ENCODE measurements around the gene LTBP2.

DNA sequence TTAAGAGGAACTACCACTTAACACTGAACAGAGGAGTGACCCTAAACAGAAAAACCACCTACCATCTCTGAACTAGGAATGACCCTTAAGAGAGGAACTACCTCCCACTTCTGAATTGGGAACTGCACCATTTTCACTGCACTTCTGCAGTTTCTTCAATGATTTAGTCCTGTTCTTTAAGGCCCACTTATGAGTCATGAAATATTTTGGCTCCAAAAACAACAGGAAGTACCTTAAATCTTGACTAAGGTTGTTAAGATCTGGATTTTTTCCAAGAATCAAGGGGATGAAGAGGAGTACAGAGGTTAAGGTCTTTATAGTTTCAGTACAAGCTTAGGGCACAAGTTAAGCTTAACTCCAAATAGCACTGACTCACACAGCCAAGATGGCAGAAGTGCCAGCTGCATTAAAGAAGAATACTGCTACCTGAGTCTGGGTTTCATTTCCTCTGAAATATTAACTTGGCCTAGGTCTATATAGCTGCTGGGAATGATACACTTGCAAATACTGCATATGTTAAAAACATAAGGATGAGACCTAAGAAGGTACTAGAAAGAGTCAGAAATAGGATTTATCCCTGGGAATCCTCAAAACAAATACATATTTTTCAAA lies 123.1 kb downstream of the LTBP2 start:
- TF ChIP-seq, protein P1, sequence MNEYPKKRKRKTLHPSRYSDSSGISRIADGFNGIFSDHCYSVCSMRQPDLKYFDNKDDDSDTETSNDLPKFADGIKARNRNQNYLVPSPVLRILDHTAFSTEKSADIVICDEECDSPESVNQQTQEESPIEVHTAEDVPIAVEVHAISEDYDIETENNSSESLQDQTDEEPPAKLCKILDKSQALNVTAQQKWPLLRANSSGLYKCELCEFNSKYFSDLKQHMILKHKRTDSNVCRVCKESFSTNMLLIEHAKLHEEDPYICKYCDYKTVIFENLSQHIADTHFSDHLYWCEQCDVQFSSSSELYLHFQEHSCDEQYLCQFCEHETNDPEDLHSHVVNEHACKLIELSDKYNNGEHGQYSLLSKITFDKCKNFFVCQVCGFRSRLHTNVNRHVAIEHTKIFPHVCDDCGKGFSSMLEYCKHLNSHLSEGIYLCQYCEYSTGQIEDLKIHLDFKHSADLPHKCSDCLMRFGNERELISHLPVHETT (CRISPR knock-in tag; conservative IDR thresholded peaks at IDR 0.05): no peak
- TF ChIP-seq ZNF232 (CRISPR knock-in tag; IDR thresholded peaks at IDR 0.05; ENCODE audit: borderline replicate concordance) (no peak), SMAD3 (CRISPR knock-in tag; IDR thresholded peaks at IDR 0.05) (no peak), NFE2 (CRISPR knock-in tag; IDR thresholded peaks at IDR 0.05) (no peak), TCF12 (IDR thresholded peaks at IDR 0.05) (no peak), TCF12 (CRISPR knock-in tag; IDR thresholded peaks at IDR 0.05) (no peak), NPAS2 (CRISPR knock-in tag; IDR thresholded peaks at IDR 0.05; ENCODE audit: borderline replicate concordance) (no peak), SRY (CRISPR knock-in tag; IDR thresholded peaks at IDR 0.05) (no peak), NFYB (CRISPR knock-in tag; IDR thresholded peaks at IDR 0.05) (no peak), MED13 (CRISPR knock-in tag; IDR thresholded peaks at IDR 0.05) (no peak)
- TF ChIP-seq, protein P2, sequence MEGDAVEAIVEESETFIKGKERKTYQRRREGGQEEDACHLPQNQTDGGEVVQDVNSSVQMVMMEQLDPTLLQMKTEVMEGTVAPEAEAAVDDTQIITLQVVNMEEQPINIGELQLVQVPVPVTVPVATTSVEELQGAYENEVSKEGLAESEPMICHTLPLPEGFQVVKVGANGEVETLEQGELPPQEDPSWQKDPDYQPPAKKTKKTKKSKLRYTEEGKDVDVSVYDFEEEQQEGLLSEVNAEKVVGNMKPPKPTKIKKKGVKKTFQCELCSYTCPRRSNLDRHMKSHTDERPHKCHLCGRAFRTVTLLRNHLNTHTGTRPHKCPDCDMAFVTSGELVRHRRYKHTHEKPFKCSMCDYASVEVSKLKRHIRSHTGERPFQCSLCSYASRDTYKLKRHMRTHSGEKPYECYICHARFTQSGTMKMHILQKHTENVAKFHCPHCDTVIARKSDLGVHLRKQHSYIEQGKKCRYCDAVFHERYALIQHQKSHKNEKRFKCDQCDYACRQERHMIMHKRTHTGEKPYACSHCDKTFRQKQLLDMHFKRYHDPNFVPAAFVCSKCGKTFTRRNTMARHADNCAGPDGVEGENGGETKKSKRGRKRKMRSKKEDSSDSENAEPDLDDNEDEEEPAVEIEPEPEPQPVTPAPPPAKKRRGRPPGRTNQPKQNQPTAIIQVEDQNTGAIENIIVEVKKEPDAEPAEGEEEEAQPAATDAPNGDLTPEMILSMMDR (CRISPR knock-in tag; IDR thresholded peaks at IDR 0.05): no peak

Measured in HepG2 (cell line).